Ramos (cell line): ENCODE results near the gene PRKX.
"Not testable (repeated sequence)": the region's sequence is repeated elsewhere in the genome, so short reads cannot be mapped to it uniquely, and the experiment has no call there.

Experiments used
- in situ Hi-C: fragments of 300-500 bp; cut with MboI; formaldehyde crosslinking; loops from one replicate; pipeline ENCODE4 v1.14.3; 2022; ENCODE audit warnings: low sequenced_read_pairs; ENCODE audit not compliant: unreplicated experiment

PRKX gene

GRCh38 chrX:3663576-3664250 is 49.7 kb downstream of the PRKX start:
- in situ Hi-C loops: not testable (repeated sequence)

DNA sequence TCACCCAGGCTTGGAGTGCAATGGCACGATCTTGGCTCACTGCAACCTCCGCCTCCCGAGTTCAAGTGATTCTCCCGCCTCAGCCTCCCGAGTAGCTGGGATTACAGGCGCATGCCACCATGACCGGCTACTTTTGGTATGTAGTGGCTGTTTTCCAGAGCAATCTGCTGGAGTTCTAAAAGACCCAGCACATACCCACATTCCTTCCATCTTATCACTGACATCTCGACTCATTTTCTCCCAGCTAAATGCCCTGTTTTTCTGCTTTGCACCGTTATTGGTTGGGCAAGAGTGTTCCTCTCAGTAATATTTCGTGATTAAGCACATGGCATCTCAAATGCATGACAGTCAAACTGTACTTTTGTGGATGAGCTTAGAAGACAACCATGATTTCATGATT is 53.7 kb downstream of the PRKX start:
- in situ Hi-C loops: no loop called here

DNA sequence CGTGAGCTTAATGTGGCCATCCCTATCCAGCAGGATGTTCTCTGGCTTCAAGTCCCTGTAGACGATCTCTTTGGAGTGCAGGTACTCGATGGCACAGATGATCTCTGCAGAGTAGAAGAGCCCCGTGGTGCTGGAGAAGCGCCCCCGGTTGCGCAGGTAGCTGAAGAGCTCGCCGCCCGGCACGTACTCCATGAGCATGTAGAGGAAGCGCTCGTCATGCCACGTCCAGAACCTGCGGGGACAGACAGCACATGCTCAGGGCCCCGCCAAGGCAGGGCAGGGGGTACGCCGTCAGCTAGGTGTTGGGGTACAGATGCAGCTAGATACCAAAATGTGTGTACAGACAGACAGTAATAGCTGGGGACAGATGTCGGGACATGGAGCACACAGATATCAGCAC is 58.3 kb downstream of the PRKX start:
- in situ Hi-C loops: no loop called here

- in situ Hi-C loops: no loop called here
Measured at GRCh38 chrX:3653111-3653510, 60.3 kb downstream of the PRKX start.

DNA sequence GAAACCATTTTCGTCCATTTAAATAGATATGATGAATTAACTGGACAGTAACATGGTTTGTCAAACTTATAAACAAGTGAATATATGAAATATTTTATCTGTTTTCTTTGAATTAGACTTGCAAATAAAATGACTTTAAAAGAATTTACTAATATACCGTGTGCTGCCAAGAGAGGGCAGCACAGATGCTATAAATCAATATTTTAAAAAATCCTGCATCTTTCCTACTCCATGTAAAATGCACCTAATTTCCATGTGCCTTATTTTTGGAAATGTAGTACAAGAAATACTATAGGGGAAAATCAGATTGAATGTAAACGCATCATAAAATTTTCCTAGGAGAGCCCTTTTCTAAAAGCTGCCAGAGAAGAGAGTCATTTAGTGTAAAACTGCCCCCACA is 62.2 kb downstream of the PRKX start:
- in situ Hi-C loops: no loop called here

DNA sequence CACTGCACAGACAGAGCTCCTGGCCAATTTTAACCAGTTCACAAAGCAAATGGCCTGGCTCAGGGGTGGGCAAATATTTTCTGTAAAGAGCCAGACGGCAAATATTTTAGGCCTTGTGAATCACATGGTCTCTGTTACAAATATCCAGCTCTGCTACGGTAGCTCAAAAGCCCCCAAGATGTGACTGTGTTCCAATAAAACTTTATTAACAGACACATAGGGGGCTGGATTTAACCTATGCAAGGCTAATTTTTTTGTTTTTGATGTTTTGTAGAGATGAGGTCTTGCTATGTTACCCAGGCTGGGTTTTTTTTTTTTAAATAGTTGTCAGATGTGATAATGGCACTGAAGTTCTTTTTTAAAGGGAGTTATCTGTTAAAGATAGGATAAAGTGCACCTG is 65.4 kb downstream of the PRKX start:
- in situ Hi-C loops: no loop called here

DNA sequence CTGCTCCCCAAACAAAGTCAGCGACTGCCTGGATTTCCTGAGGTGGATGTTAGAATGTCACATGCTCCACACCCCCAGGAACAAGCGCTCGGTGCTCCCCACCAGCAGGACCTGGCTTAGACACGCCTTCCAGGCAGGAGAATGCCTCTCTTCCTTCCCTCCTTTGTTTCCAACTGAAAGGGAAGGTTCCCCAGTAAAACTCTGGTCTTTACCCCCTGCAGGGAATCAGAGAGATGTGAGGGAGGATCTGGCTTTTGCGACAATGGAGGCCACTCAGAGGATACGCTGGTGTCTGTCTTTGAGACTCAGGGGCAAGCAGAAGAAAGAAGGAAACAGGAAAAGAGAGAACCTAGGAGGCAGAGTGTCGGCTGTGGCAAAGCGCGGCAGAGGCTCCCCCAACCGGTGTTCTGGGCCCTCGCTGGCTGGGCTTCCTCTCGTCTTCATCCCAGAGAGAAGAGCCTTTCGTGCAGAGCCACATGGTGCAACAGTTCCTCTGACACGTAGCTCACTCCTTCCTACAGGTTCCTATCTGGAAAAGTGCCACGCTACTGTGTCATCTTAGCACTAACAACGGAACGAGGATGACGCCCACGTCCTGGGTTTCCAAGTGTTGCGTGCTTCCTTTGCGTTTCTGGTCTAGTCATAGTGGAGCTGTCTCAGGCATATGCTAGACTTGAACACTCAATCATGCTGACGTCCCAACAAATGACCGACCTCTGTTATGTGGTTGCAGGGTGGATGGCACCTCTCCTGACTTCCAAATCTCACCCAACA is 73.4 kb downstream of the PRKX start:
- in situ Hi-C loops: not testable (repeated sequence)

DNA sequence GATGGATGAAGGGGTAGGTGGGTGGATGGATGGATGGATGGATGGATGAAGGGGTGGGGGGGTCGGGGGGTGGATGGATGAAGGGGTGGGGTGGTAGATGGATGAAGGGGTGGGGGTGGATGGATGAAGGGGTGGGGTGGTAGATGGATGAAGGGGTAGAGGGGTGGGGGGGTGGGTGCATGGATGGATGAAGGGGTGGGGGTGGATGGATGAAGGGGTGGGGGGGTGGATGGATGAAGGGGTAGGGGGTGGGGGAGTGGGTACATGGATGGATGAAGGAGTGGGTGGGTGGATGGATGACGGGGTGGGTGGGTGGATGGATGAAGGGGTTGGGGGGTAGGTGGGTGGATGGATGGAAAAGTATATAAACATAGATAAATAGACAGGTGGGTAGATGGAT is 74.2 kb downstream of the PRKX start:
- in situ Hi-C loops: no loop called here

- in situ Hi-C loops: no loop called here
Measured at GRCh38 chrX:3638280-3638873, 75.1 kb downstream of the PRKX start.

- in situ Hi-C loops: no loop called here
Measured at GRCh38 chrX:3636803-3637202, 76.6 kb downstream of the PRKX start.

- in situ Hi-C loops: no loop called here
Measured at GRCh38 chrX:3631196-3631595, 82.3 kb downstream of the PRKX start.

- in situ Hi-C loops: no loop called here
Measured at GRCh38 chrX:3627594-3627993, 85.9 kb downstream of the PRKX start.

GRCh38 chrX:3621414-3621813 is 92.0 kb downstream of the PRKX start:
- in situ Hi-C loops: no loop called here

- in situ Hi-C loops: not testable (repeated sequence)
Measured at GRCh38 chrX:3611744-3612143, 101.7 kb downstream of the PRKX start.

- in situ Hi-C loops: no loop called here
Measured at GRCh38 chrX:3609810-3610209, 103.6 kb downstream of the PRKX start.

- in situ Hi-C loops: no loop called here
Measured at GRCh38 chrX:3603026-3603661, 110.3 kb downstream of the PRKX start.

DNA sequence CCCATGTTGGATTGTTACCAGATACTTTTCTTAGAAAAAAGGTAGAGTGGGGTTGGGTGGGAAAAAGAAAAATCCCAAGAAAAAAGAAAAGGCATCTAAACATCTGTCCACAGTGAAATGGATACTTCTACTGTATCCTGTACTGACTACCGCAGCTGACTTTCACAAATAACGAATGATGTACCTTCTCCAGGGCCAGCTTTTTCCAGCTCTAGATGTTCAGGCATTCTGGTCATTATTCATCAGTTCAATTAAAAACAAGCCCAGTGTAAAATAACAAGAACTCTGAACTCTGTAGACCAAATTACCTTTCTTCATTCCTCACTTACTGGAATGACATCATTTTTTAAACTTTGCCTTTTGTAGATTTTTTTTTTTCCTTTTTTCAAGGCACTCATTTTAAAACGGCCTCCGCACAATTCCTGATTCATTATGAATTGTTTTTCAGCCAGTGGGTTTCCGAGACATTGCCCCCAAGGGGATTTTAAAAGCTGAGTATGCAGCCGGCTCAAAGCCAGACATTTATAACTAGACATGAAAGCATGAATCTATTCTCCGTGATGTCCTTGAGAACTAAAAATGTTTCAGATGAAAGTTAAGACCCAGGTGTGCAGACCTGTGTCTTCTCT is 113.5 kb downstream of the PRKX start:
- in situ Hi-C loops: no loop called here

DNA sequence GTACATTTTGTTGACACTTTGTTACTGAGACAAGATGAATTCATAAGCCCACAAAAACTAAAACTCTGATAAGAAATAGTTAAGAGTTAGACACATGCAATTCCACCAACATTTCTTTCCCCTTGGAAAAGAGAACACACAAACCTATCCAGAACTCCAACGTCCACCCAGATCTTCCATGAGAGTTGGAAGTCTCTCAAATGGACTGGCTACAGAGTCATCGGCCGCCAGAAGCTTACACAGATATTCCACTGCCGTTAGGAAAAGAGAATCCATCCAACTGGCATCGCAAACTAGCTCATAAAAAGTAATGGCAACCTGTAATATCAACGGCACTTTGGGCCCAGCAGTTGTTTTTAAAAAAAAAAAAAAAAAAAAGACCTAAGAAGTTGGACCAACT is 114.7 kb downstream of the PRKX start:
- in situ Hi-C loops: no loop called here

DNA sequence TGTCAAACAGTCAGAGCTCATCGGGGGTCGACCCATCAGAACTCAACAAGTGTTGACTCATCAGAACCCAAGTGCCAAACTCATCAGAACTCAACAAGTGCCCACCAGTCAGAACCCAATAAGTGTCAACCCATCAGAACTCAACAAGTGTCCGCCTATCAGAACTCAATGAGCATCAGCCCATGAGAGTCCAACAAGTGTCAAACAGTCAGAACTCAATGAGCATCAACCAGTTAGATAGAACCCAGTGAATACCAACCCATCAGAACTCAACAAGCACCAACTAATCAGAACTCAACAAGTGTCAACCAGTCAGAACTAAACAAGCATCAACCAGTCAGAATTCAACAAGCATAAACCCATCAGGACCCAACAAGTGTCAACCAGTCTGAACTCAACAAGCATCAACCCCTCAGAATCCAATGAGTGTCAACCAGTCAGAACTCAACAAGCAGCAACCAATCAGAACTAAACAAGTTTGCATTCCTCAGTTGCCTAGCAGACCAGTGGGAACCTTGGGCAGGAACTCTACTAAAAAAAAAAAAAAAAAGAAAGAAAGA is 115.3 kb downstream of the PRKX start:
- in situ Hi-C loops: no loop called here

GRCh38 chrX:3592184-3592583 is 121.3 kb downstream of the PRKX start:
- in situ Hi-C loops: no loop called here
